A549 (cell line): ENCODE measurements around the gene DSG3. TPM values are rescaled to one million over a fixed set of nuclear protein-coding genes. Genes with fewer than 3 reads are reported as not detected.

Experiments used
- ATAC-seq, 2 experiments: fragments of 200-7000 bp in 1 of 2; fragments of >200 bp in 1 of 2; cut with Nextera tagmentation in 1 of 2; cut with Tn5 transposase in 1 of 2; 3 replicates each; pipeline versions ENCODE4 v1.8.0 to v1.9.1; 2018 to 2020; ENCODE audit warnings: mild to moderate bottlenecking in 1 of 2, moderate library complexity in 1 of 2
- CTCF ChIA-PET: fragments of 300-600 bp; sonication (Branson Sonifier 250); formaldehyde crosslinking; extraction: SDS; loops from one replicate; lab custom pipeline; 2021; ENCODE audit warnings: antibody characterized with exemption, inconsistent platforms; lab: Yijun Ruan, JAX
- POLR2A ChIA-PET: fragments of 350-600 bp; formaldehyde crosslinking; extraction: SDS; loops from one replicate; lab custom pipeline; 2021; ENCODE audit warnings: antibody characterized with exemption, inconsistent platforms; lab: Yijun Ruan, JAX
- DNase-seq, 2 experiments: peaks; one replicate each; pipeline versions ENCODE4 v3.0.0 to v3.0.0-alpha.2; 2011 to 2016; ENCODE audit warnings: low read depth in 1 of 2, low spot score in 1 of 2
- FAIRE-seq: peaks from 2 replicates; lab custom pipeline; 2011; peaks lifted over from hg19 to GRCh38; lab: Jason Lieb, UNC
- H3K27ac ChIP-seq, 2 experiments: fragments of >200 bp; sonication (Bioruptor Twin); formaldehyde crosslinking; 3 replicates each; pipeline ENCODE4 v1.5.1; 2016 to 2017
- H3K4me1 ChIP-seq: fragments of >200 bp; sonication (Bioruptor Twin); formaldehyde crosslinking; 3 replicates; pipeline ENCODE4 v1.6.1; 2016
- H3K4me2 ChIP-seq: fragments of >200 bp; sonication (Bioruptor Twin); formaldehyde crosslinking; 3 replicates; pipeline ENCODE4 v1.6.1; 2016
- H3K4me3 ChIP-seq: fragments of >200 bp; sonication (Bioruptor Twin); formaldehyde crosslinking; 3 replicates; pipeline ENCODE4 v1.5.1; 2016
- H3K9me3 ChIP-seq: fragments of >200 bp; sonication (Bioruptor Twin); formaldehyde crosslinking; 3 replicates; pipeline ENCODE4 v1.6.1; 2016
- ATOH8 ChIP-seq: fragments of 250-450 bp; sonication (Bioruptor Pico); IDR thresholded peaks from 2 replicates; pipeline ENCODE4 v1.5.0; 2020; ENCODE audit warnings: low read depth, mild to moderate bottlenecking, moderate library complexity
- BCL3 ChIP-seq: fragments of >200 bp; sonication (Bioruptor Twin); formaldehyde crosslinking; IDR thresholded peaks from 3 replicates; pipeline ENCODE4 v1.6.1; 2016
- CBX8 ChIP-seq: fragments of 200-600 bp; sonication (generic); IDR thresholded peaks from 2 replicates; pipeline ENCODE4 v1.6.1; 2016
- CHD2 ChIP-seq: fragments of 150-350 bp; IDR thresholded peaks from 2 replicates; pipeline ENCODE4 v1.6.1; 2014; ENCODE audit warnings: low read length; ENCODE audit not compliant: partially characterized antibody
- CHD4 ChIP-seq: fragments of 200-600 bp; sonication (generic); IDR thresholded peaks from 2 replicates; pipeline ENCODE4 v1.6.1; 2016; ENCODE audit warnings: antibody characterized with exemption, mild to moderate bottlenecking, borderline replicate concordance
- EHF ChIP-seq: fragments of 250-450 bp; sonication (Bioruptor Pico); IDR thresholded peaks from 2 replicates; pipeline ENCODE4 v1.5.0; 2020; ENCODE audit warnings: mild to moderate bottlenecking
- FOSB ChIP-seq: fragments of 250-450 bp; sonication (Bioruptor Pico); IDR thresholded peaks from 2 replicates; pipeline ENCODE4 v1.5.0; 2020; ENCODE audit warnings: mild to moderate bottlenecking, moderate library complexity
- FOXS1 ChIP-seq: fragments of 250-450 bp; sonication (Bioruptor Pico); IDR thresholded peaks from 2 replicates; pipeline ENCODE4 v1.5.0; 2020; ENCODE audit warnings: mild to moderate bottlenecking, moderate library complexity
- GATA3 ChIP-seq: IDR thresholded peaks from 2 replicates; pipeline ENCODE4 v1.6.1; 2012; ENCODE audit warnings: borderline replicate concordance
- HEYL ChIP-seq: fragments of 250-450 bp; sonication (Bioruptor Pico); IDR thresholded peaks from 2 replicates; pipeline ENCODE4 v1.8.0; 2021; ENCODE audit warnings: mild to moderate bottlenecking, moderate library complexity
- HOXA7 ChIP-seq: fragments of 250-450 bp; sonication (Bioruptor Pico); IDR thresholded peaks from 2 replicates; pipeline ENCODE4 v1.5.0; 2020; ENCODE audit warnings: mild to moderate bottlenecking, moderate library complexity
- HOXB5 ChIP-seq: fragments of 250-450 bp; sonication (Bioruptor Pico); IDR thresholded peaks from 2 replicates; pipeline ENCODE4 v1.5.0; 2020; ENCODE audit warnings: mild to moderate bottlenecking, moderate library complexity
- KDM1A ChIP-seq: fragments of 200-600 bp; sonication (generic); IDR thresholded peaks from 2 replicates; pipeline ENCODE4 v1.6.1; 2016; ENCODE audit warnings: low read depth, mild to moderate bottlenecking
- MAFK ChIP-seq: fragments of 450-650 bp; IDR thresholded peaks from 2 replicates; pipeline ENCODE4 v1.6.1; 2014; ENCODE audit not compliant: partially characterized antibody
- MAZ ChIP-seq: fragments of 150-350 bp; IDR thresholded peaks from 2 replicates; pipeline ENCODE4 v1.6.1; 2014; ENCODE audit warnings: antibody characterized with exemption, low read depth, low read length, borderline replicate concordance
- RAD21 ChIP-seq, 2 experiments: fragments of >200 bp in 1 of 2; sonication (Bioruptor Twin) in 1 of 2; formaldehyde crosslinking in 1 of 2; IDR thresholded peaks in 1 of 2; conservative IDR thresholded peaks in 1 of 2; 2 replicates in 1 of 2; 3 replicates in 1 of 2; pipeline ENCODE4 v1.6.1; 2012 to 2018; ENCODE audit warnings: inconsistent platforms in 1 of 2
- RFX5 ChIP-seq: fragments of 450-650 bp; IDR thresholded peaks from 2 replicates; pipeline ENCODE4 v1.7.1; 2014; ENCODE audit warnings: antibody characterized with exemption, mild to moderate bottlenecking, moderate library complexity
- SMC3 ChIP-seq: fragments of >200 bp; sonication (Bioruptor Twin); formaldehyde crosslinking; IDR thresholded peaks from 3 replicates; pipeline ENCODE4 v1.6.1; 2018; ENCODE audit warnings: inconsistent platforms
- TFCP2L1 ChIP-seq: fragments of 250-450 bp; sonication (Bioruptor Pico); IDR thresholded peaks from 2 replicates; pipeline ENCODE4 v1.5.0; 2021; ENCODE audit warnings: mild to moderate bottlenecking
- WGBS: methylation state at CpG from one replicate; pipeline ENCODE4 v1.1.6; 2017; ENCODE audit errors: missing lambda C conversion rate; 5-methylcytosine and 5-hydroxymethylcytosine counted together
- polyA plus RNA-seq, 4 experiments: library from polyadenylated mRNA; depleted of rRNA in 3 of 4; stranded (reverse); fragments of >200 nt; fragmentation: RNase III in 1 of 4; extraction: RNeasy Plus Mini Kit Qiagen cat#74134 plus additional on column Dnase treatment in 1 of 4; gene quantifications; 2 replicates in 3 of 4; 3 replicates in 1 of 4; pipeline ENCODE4 v1.2.3, GENCODE V29; 2011 to 2017

Gene DSG3
- polyA plus RNA-seq, 2 of the 4 experiments (the other 2 are of a cell fraction) = 0.01 to 0.03 TPM

GRCh38 chr18:31441493-31441892 lies 6.0 kb upstream of the DSG3 start:
- no peak overlapping the region for H3K4me3 ChIP-seq
- no peak overlapping the region for H3K4me2 ChIP-seq
- no peaks in the 10 kb centered on the region for H3K9me3 ChIP-seq
- no peak for TF ChIP-seq CBX8
- TF ChIP-seq KDM1A = no peak
- TF ChIP-seq FOXS1 = no peak
- no peak for TF ChIP-seq CHD4
- TF ChIP-seq HEYL (CRISPR knock-in tag) = no peak
- no peak for TF ChIP-seq HOXB5
- TF ChIP-seq MAFK = no peak
- TF ChIP-seq, all 56 proteins: peak for 0
- CTCF ChIA-PET = no interaction called here
- WGBS = 93% methylated on average over 4 of the region's 4 CpGs
- DNase-seq (no peak), ATAC-seq (no peak), FAIRE-seq (no peak)
- no peak overlapping the region for H3K27ac ChIP-seq
- POLR2A ChIA-PET = no interaction called here
- H3K4me1 ChIP-seq = no peaks in the 10 kb centered on the region

DNA sequence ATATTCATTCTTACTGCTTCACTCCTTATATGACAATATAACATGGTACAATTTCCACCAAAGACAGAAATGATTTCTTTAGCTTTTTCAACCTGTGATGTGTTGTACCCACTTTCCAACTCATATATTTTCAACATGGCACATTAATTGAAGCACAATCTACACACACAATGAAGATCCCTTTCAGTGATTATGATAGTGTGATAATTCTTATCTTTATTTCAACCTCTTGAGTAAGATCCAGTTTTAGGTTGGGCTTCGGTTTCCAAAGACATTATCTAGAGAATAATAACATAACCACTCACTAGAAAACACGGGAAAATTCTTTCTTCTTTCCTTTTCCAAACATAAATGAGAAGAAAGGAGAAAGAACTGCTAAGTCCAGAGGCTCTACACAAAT lies 3.4 kb upstream of the DSG3 start:
- CTCF ChIA-PET = no interaction called here
- no peaks in the 10 kb centered on the region for H3K4me1 ChIP-seq
- H3K4me2 ChIP-seq = no peak overlapping the region
- no peak for FAIRE-seq
- TF ChIP-seq EHF (CRISPR knock-in tag) = no peak
- no peak for TF ChIP-seq CHD4
- no peak for TF ChIP-seq MAZ
- TF ChIP-seq, all 56 proteins: peak for 0
- Histone ChIP-seq H3K27ac (no peak overlapping the region), H3K4me3 (no peak overlapping the region), H3K9me3 (no peaks in the 10 kb centered on the region)
- DNase-seq = no peak
- POLR2A ChIA-PET = no interaction called here
- 31% methylated on average over 2 of the region's 2 CpGs for whole genome bisulfite sequencing
- ATAC-seq = no peak

DNA sequence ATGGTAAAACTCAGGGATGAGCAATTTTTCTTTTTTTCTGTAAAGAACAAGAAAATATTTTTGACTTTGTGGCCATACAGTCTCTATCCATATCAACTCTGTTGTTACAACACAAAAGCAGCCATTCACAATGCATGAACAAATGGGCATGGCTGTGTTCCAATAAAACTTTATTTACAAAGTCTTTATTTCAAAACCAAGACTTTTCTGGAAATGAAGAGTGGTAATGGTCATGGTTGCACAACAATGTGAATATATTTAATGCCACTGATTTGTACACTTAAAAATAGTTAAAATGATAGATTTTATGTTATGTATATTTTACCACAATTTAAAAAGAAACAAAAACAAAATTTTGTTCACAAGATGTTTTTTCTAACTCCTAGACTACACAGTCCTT lies 1.6 kb upstream of the DSG3 start:
- TF ChIP-seq HOXA7 = no peak
- FAIRE-seq = no peak
- DNase-seq = no peak
- H3K4me1 ChIP-seq = no peaks in the 10 kb centered on the region
- H3K4me2 ChIP-seq = no peak overlapping the region
- no peaks in the 10 kb centered on the region for H3K9me3 ChIP-seq
- ChIA-PET CTCF (no interaction called here), POLR2A (no interaction called here)
- ATAC-seq = no peak
- H3K27ac ChIP-seq = no peak overlapping the region
- no peak overlapping the region for H3K4me3 ChIP-seq

- FAIRE-seq (no peak), DNase-seq (no peak), ATAC-seq (no peak)
- no peak overlapping the region for H3K27ac ChIP-seq
- H3K4me1 ChIP-seq = no peaks in the 10 kb centered on the region
- no peak overlapping the region for H3K4me2 ChIP-seq
- TF ChIP-seq GATA3 = no peak
- no peak for TF ChIP-seq FOSB
- TF ChIP-seq SMC3 = no peak
- TF ChIP-seq RFX5 = no peak
- TF ChIP-seq RAD21 (conservative IDR thresholded peaks at IDR 0.05 in 1 of 2, IDR thresholded peaks at IDR 0.05 in 1 of 2) = no peak
- no peak for TF ChIP-seq MAZ
- TF ChIP-seq BCL3 = no peak
- TF ChIP-seq CHD2 = no peak
- no peak for TF ChIP-seq TFCP2L1 (CRISPR knock-in tag)
- POLR2A ChIA-PET = no interaction called here
- H3K4me3 ChIP-seq = no peak overlapping the region
- no peaks in the 10 kb centered on the region for H3K9me3 ChIP-seq
- 87% methylated on average over 3 of the region's 3 CpGs for WGBS
- CTCF ChIA-PET = no interaction called here
Measured at GRCh38 chr18:31446854-31447253, 687 bp upstream of the DSG3 start.

- POLR2A ChIA-PET = no interaction called here
- Histone ChIP-seq H3K4me1 (peaks cover 21% of the 10 kb centered on the region), H3K27ac (no peak overlapping the region), H3K4me3 (no peak overlapping the region), H3K9me3 (no peaks in the 10 kb centered on the region), H3K4me2 (no peak overlapping the region)
- CTCF ChIA-PET = no interaction called here
- no peak for TF ChIP-seq ATOH8
- DNase-seq = no peak
- no peak for ATAC-seq
- FAIRE-seq = no peak
Measured at GRCh38 chr18:31450409-31450808, 2.9 kb downstream of the DSG3 start.
